HG03280 (cell line): ENCODE results near the gene CCDC179.
A peak's percentile ranks its signal among the peaks of the same experiment; 100 is the strongest.

Experiments used
- ATAC-seq: cut with Tn5 transposase; IDR thresholded peaks from one replicate; pipeline ENCODE4 v1.9.1; 2021; ENCODE audit warnings: mild to moderate bottlenecking, moderate library complexity; ENCODE audit not compliant: unreplicated experiment

Gene CCDC179

GRCh38 chr11:22808571-22809197 lies 51.6 kb downstream of the CCDC179 start:
- peak; percentile 34 for ATAC-seq

DNA sequence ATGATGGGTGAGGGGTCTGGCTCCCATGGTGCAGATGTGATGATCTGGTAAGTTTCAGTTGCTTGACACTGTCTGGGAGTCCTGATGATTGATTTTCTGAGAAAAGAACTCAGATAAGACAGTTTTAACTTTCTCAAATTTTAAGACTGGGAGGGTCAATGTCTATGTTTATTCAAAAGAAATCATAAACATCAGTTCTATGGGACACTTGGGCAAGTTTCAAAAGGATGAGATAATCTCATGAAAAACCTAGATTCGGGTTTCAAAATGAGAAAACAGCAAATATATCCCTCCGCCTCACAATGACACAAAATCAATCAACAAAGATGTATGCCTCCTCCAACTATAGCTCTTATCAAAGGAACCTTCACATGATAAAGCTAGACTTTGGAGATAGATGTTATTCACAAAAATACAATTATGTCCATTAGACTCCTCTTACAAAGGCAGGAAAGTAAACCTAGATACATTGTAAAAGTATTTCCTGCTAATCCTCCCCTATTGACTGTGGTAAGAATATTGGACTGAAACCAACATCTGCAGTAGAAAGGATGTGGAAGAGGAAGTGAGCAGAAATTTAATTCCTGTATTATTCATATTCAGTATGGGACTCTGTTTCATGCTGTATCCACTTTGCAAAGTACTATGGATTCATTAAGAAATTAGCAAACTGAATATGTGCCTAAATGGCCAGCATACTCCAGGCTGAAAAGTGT lies 52.3 kb downstream of the CCDC179 start:
- peak; percentile 96 for ATAC-seq

DNA sequence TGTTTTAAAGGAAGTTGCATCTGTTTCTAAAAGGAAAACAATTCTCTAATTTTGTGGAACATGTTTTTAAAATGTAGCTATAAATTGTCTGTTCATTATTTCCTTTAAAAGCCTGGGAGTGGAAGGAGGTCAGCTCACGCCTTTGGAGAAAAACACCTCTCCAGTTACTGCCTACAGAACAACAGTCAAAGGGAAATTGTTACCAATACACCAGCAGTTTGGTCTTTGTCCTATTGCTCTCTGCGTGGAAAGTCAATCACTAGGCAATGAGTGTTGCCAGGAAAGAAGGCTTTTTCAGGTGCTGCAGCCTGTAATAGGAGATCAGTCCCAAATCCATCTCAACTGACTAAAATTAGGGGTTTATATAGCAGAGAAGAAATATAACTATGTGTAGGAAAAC lies 52.9 kb downstream of the CCDC179 start:
- no peak for ATAC-seq

- ATAC-seq, result no peak
These were observed 57.4 kb downstream of the CCDC179 start for GRCh38 chr11:22802861-22803260.

- ATAC-seq, result no peak
These were observed 59.8 kb downstream of the CCDC179 start for GRCh38 chr11:22800482-22800881.

DNA sequence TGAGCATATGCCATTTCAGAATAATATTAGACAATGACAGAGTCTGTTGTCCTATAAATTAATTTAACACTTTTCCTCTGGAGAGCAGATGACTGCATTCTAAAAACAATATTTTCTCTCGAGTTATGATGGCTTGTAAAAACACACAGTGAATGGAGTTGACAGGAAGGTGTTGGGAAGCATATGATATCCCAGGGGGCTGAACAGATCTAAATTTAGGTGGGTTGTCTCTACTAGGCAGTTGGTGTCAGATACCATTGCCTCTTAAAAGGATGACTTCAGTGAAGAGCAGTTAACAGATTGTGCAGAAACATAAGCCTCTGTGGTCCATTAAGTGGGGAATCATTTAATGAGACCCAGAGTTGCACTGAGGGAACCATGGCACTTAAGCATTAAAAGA lies 61.4 kb downstream of the CCDC179 start:
- ATAC-seq, result no peak

- no peak for ATAC-seq
These were observed 63.2 kb downstream of the CCDC179 start for GRCh38 chr11:22797047-22797446.
